ENCODE measurements around the gene DNAJC27. TPM values are rescaled to one million over a fixed set of nuclear protein-coding genes. Genes with fewer than 3 reads are reported as not detected.

The DNAJC27 gene
- total RNA-seq, 1 experiment from 2014 or later = 5.1 TPM

DNA sequence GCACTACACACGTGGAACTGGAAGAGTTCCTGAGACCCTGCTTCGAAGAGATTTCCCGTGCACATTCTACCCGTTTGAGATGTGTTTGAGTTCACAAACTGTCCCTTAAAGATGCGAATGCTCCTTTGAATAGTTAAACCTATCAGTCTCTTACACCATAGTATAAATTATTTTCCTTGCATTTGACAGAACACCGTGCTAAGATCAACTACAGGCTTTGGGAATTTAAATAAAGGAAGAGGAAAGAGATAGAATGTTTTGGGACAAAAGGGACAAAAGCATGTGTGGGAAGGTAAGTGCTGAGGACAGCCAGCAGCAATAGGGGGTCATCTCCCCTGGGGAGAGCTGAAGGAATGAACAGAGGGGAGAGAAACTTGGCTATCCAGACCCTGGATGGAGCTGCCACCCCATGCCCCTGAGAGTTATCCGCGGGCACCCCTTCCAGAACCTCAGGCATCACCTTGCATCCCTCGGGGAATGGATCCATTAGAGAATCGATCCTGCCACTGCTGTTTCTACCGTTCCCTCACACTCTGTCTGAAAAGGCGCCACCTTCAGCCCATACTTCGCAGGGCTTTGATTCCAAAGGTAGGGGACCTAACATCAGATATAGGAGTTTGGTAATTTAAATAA lies 50.8 kb downstream of the DNAJC27 start:
- no peaks in the 10 kb centered on the region for H3K4me1 ChIP-seq (ENCODE audit: insufficient read depth, low read length)
- no peaks in the 10 kb centered on the region for H3K9me3 Mint-ChIP-seq
- H4K8ac ChIP-seq (replicated peaks; ENCODE audit: insufficient read length, low read depth, low read length) = no peak overlapping the region
- H3K27ac ChIP-seq (ENCODE audit: insufficient read length, low read depth, low read length) = no peak overlapping the region
- H2BK15ac ChIP-seq (ENCODE audit: low read depth, low read length) = no peak overlapping the region
- no peak overlapping the region for H2AFZ ChIP-seq (ENCODE audit: low read length)
- no peaks in the 10 kb centered on the region for H3K9me3 ChIP-seq (ENCODE audit: control insufficient read depth, low read depth, low read length)
- H3K27me3 ChIP-seq (ENCODE audit: insufficient read depth, low read length) = no peaks in the 10 kb centered on the region
- no CpG with 5 or more reads among the region's 13 CpGs for WGBS (ENCODE audit: extremely low coverage, insufficient read length, low lambda C conversion rate)
- H4K5ac ChIP-seq (ENCODE audit: insufficient read length, low read depth, low read length) = no peak overlapping the region
- no peaks in the 10 kb centered on the region for H3K79me1 ChIP-seq (ENCODE audit: insufficient read depth, low read depth, low read length, poor library complexity, severe bottlenecking)
- H3K18ac ChIP-seq (ENCODE audit: insufficient read length, low read depth, low read length) = no peak overlapping the region
- no peaks in the 10 kb centered on the region for H3K23me2 ChIP-seq (ENCODE audit: insufficient read length, low read depth, low read length, poor library complexity, severe bottlenecking)
- H3K14ac ChIP-seq (ENCODE audit: insufficient read depth, low read length) = no peak overlapping the region
- peaks cover 20 to 23% of the 10 kb centered on the region in 2 experiments for H3K4me1 Mint-ChIP-seq
- no peak overlapping the region for H2BK12ac ChIP-seq (ENCODE audit: insufficient read length, low read depth, low read length)
- H3K27me3 Mint-ChIP-seq (ENCODE audit: low read depth) = peaks cover 8% of the 10 kb centered on the region
- H3K4me3 Mint-ChIP-seq = peak overlapping the region; percentile 57 to 78
- H4K20me1 ChIP-seq (ENCODE audit: control insufficient read depth, insufficient read depth, insufficient read length) = no peaks in the 10 kb centered on the region
- no peak overlapping the region; a peak in 1 of 7 replicates for H3K27ac Mint-ChIP-seq
- H2AK5ac ChIP-seq (ENCODE audit: insufficient read length, low read length) = no peak overlapping the region
- no peak overlapping the region for H3K4ac ChIP-seq (ENCODE audit: low read depth, low read length)
- H3K79me2 ChIP-seq (ENCODE audit: insufficient read depth, low read length) = peaks cover 2% of the 10 kb centered on the region; the same call in 1 of the 2 replicates
- no peak overlapping the region for H3K9ac ChIP-seq (ENCODE audit: extremely low read depth, insufficient read length, low read length)
- no peak overlapping the region for H4K91ac ChIP-seq (ENCODE audit: insufficient read length, low read depth, low read length)
- H2BK5ac ChIP-seq (ENCODE audit: insufficient read length, low read length) = no peak overlapping the region
- no peak for DNase-seq
- H3K4me2 ChIP-seq (ENCODE audit: insufficient read depth, insufficient read length, low read length) = peak overlapping the region; percentile 42
- no peak overlapping the region for H3K56ac ChIP-seq (ENCODE audit: insufficient read length, low read depth, low read length)
- TF ChIP-seq, protein P1, sequence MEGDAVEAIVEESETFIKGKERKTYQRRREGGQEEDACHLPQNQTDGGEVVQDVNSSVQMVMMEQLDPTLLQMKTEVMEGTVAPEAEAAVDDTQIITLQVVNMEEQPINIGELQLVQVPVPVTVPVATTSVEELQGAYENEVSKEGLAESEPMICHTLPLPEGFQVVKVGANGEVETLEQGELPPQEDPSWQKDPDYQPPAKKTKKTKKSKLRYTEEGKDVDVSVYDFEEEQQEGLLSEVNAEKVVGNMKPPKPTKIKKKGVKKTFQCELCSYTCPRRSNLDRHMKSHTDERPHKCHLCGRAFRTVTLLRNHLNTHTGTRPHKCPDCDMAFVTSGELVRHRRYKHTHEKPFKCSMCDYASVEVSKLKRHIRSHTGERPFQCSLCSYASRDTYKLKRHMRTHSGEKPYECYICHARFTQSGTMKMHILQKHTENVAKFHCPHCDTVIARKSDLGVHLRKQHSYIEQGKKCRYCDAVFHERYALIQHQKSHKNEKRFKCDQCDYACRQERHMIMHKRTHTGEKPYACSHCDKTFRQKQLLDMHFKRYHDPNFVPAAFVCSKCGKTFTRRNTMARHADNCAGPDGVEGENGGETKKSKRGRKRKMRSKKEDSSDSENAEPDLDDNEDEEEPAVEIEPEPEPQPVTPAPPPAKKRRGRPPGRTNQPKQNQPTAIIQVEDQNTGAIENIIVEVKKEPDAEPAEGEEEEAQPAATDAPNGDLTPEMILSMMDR (conservative IDR thresholded peaks at IDR 0.05) = peak; percentile 60
- H2BK120ac ChIP-seq (ENCODE audit: low read depth, low read length, poor library complexity, severe bottlenecking) = no peak overlapping the region
- no peak overlapping the region for H2BK20ac ChIP-seq (ENCODE audit: low read depth, low read length, poor library complexity, severe bottlenecking)
- H3T11ph ChIP-seq (ENCODE audit: low read length) = no peak overlapping the region
- no peak overlapping the region for H3K23ac ChIP-seq (ENCODE audit: insufficient read length, low read depth, low read length)
- peaks cover 2 to 13% (median 10%) of the 10 kb centered on the region in 3 experiments; a peak in 6 of 7 replicates for H3K36me3 Mint-ChIP-seq (ENCODE audit: insufficient read depth in 1 of 3, low read depth in 3 of 3)

Measured in H9 (cell line).